Measurements from ENCODE around the gene BLTP3B.

DNA sequence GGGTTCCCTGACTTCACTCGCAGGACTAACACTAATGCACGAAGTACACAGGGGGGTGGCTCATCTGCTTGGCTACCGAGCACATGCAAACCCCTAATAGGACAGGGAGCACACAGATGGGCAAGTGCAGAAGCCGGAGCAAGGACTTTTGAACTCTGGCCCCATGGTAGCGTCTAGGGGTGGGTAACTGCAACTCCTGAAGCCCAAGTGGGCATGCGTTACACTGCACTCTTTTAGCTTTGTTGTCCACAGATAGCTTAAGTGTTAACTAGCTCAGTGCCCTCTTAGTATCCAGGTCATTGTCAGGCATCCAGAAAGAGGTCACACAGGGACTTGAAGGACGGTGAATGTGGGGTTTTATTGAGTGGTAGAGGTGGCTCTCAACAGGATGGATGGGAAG, 3.0 kb upstream of the BLTP3B start:
- TF ChIP-seq POLR2A (IDR thresholded peaks at IDR 0.05; ENCODE audit: low read depth, low read length) (no peak), POLR2AphosphoS5 (IDR thresholded peaks at IDR 0.05; ENCODE audit: low read depth, low read length) (no peak)

Measured in GM12892 (cell line).